ENCODE results near the gene MLLT10.

DNA sequence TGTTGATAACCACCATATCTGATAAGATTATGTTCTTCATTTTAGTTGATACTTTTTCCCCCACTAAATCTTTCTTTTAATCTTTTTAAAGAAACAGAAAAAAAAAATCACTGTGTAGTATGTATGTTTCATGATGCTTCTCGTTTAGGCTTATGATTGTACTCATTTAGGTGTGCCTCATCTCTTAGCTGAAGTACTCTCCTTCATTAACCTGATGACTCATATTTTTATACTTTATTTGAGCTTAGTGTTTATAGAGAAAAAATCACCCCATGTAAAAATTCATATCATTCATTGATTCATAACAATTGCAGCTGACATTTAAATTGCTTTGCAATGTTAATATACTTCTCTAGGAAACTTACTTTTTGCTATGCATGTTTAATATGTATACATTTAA is 158.9 kb downstream of the MLLT10 start:
- TF ChIP-seq YY1 (IDR thresholded peaks at IDR 0.05; ENCODE audit: insufficient read depth, insufficient read length) (no peak), ZNF274 (IDR thresholded peaks at IDR 0.05; ENCODE audit: low read depth, low read length) (no peak)

Data from NT2/D1 (cell line).